DOHH2 (cell line): ENCODE results near the gene LYAR.

Experiments
- H3F3A ChIP-seq: fragments of 200-600 bp; sonication (generic), shearing (Covaris generic); 2 replicates; pipeline ENCODE4 v1.6.0; 2016; ENCODE audit warnings: antibody characterized with exemption, mild to moderate bottlenecking; ENCODE audit not compliant: control insufficient read depth, insufficient read depth
- H3K27ac ChIP-seq: fragments of 200-600 bp; sonication (generic); 2 replicates; pipeline ENCODE4 v1.5.1; 2014; ENCODE audit warnings: low read depth, mild to moderate bottlenecking, low read length, moderate library complexity
- H3K27me3 ChIP-seq: fragments of 200-600 bp; sonication (generic); 2 replicates; pipeline ENCODE4 v1.6.1; 2014; ENCODE audit warnings: mild to moderate bottlenecking, low read length, mixed read lengths; ENCODE audit not compliant: control insufficient read depth
- H3K36me3 ChIP-seq: fragments of 200-600 bp; sonication (generic); 2 replicates; pipeline ENCODE4 v1.6.1; 2014; ENCODE audit warnings: mild to moderate bottlenecking, low read length, moderate library complexity, mixed read lengths; ENCODE audit not compliant: control insufficient read depth
- H3K4me1 ChIP-seq: fragments of 200-600 bp; sonication (generic); 2 replicates; pipeline ENCODE4 v1.6.1; 2014; ENCODE audit warnings: mild to moderate bottlenecking, low read length, mixed read lengths; ENCODE audit not compliant: control insufficient read depth
- H3K4me2 ChIP-seq: fragments of 200-600 bp; sonication (generic); 2 replicates; pipeline ENCODE4 v1.6.0; 2014; ENCODE audit warnings: mild to moderate bottlenecking, low read length, moderate library complexity
- H3K4me3 ChIP-seq: fragments of 200-600 bp; sonication (generic); 2 replicates; pipeline ENCODE4 v1.5.1; 2014; ENCODE audit warnings: mild to moderate bottlenecking, low read length, mixed read lengths
- H3K79me2 ChIP-seq: fragments of 200-600 bp; sonication (generic); 2 replicates; pipeline ENCODE4 v1.6.1; 2014; ENCODE audit warnings: mild to moderate bottlenecking, low read length, mixed read lengths; ENCODE audit not compliant: control insufficient read depth
- H3K9me2 ChIP-seq: fragments of 200-600 bp; sonication (generic); replicated peaks from 2 replicates; pipeline ENCODE4 v1.6.1; 2014; ENCODE audit warnings: mild to moderate bottlenecking, low read length, mixed read lengths; ENCODE audit not compliant: control insufficient read depth
- H3K9me3 ChIP-seq: fragments of 200-600 bp; sonication (generic); 2 replicates; pipeline ENCODE4 v1.6.1; 2014; ENCODE audit warnings: antibody characterized with exemption, low read length, mixed read lengths; ENCODE audit not compliant: control insufficient read depth, insufficient read depth
- H4K20me1 ChIP-seq: fragments of 200-600 bp; sonication (generic); 2 replicates; pipeline ENCODE4 v1.6.0; 2014; ENCODE audit warnings: low read depth, mild to moderate bottlenecking, antibody characterized with exemption, low read length, moderate library complexity; ENCODE audit not compliant: control insufficient read depth, insufficient read depth
- CTCF ChIP-seq: fragments of 200-600 bp; sonication (generic); IDR thresholded peaks from one replicate; pipeline ENCODE4 v1.5.1; 2014; ENCODE audit warnings: antibody characterized with exemption, mild to moderate bottlenecking, low read depth, low read length; ENCODE audit not compliant: poor library complexity, severe bottlenecking
- EZH2phosphoT487 ChIP-seq: fragments of 200-600 bp; sonication (generic); IDR thresholded peaks from 2 replicates; pipeline ENCODE4 v1.6.1; 2017; ENCODE audit warnings: borderline replicate concordance, mild to moderate bottlenecking, antibody characterized with exemption, low read length, moderate library complexity, mixed read lengths

Gene LYAR

GRCh38 chr4:4317496-4318232 is 27.7 kb upstream of the LYAR start:
- H3K27me3 ChIP-seq: no peaks in the 10 kb centered on the region
- H3F3A ChIP-seq: no peaks in the 10 kb centered on the region
- H3K4me2 ChIP-seq: no peak overlapping the region
- no peaks in the 10 kb centered on the region for H3K9me2 ChIP-seq
- no peaks in the 10 kb centered on the region for H3K79me2 ChIP-seq
- no peaks in the 10 kb centered on the region for H4K20me1 ChIP-seq
- H3K9me3 ChIP-seq: no peaks in the 10 kb centered on the region
- no peak overlapping the region for H3K27ac ChIP-seq
- no peak for TF ChIP-seq EZH2phosphoT487
- TF ChIP-seq CTCF: no peak
- H3K36me3 ChIP-seq: peaks cover 7% of the 10 kb centered on the region
- H3K4me1 ChIP-seq: no peaks in the 10 kb centered on the region
- no peak overlapping the region for H3K4me3 ChIP-seq

- Histone ChIP-seq H3F3A (no peaks in the 10 kb centered on the region), H4K20me1 (no peaks in the 10 kb centered on the region), H3K9me3 (no peaks in the 10 kb centered on the region), H3K4me1 (peaks cover 3% of the 10 kb centered on the region), H3K4me3 (no peak overlapping the region), H3K79me2 (no peaks in the 10 kb centered on the region), H3K9me2 (no peaks in the 10 kb centered on the region), H3K27me3 (no peaks in the 10 kb centered on the region), H3K27ac (no peak overlapping the region), H3K4me2 (no peak overlapping the region), H3K36me3 (peaks cover 3% of the 10 kb centered on the region; the same call in 1 of the 2 replicates)
- no peak for TF ChIP-seq CTCF
- TF ChIP-seq EZH2phosphoT487: no peak
Measured at GRCh38 chr4:4316150-4316495, 26.2 kb upstream of the LYAR start.

GRCh38 chr4:4315461-4316149 is 25.7 kb upstream of the LYAR start:
- Histone ChIP-seq H3K4me2 (no peak overlapping the region), H3K79me2 (no peaks in the 10 kb centered on the region), H3K4me3 (no peak overlapping the region), H3K4me1 (peaks cover 6% of the 10 kb centered on the region), H3F3A (no peaks in the 10 kb centered on the region), H3K36me3 (peaks cover under 1% of the 10 kb centered on the region; the same call in 1 of the 2 replicates), H3K27ac (no peak overlapping the region), H3K27me3 (no peaks in the 10 kb centered on the region), H4K20me1 (no peaks in the 10 kb centered on the region), H3K9me3 (no peaks in the 10 kb centered on the region), H3K9me2 (no peaks in the 10 kb centered on the region)
- TF ChIP-seq CTCF: no peak
- TF ChIP-seq EZH2phosphoT487: no peak
